Liver (tissue), 9 donors: ENCODE results near the gene APOBEC3A. TPM values are rescaled to one million over a fixed set of nuclear protein-coding genes. Genes with fewer than 3 reads are reported as not detected.

Source experiments
- DNase-seq: peaks from one replicate; pipeline ENCODE4 v3.0.0-alpha.2; 2017; ENCODE audit warnings: low spot score
- H3K27ac ChIP-seq, 2 donors: one replicate each; pipeline ENCODE4 v1.7.0; 2013; ENCODE audit warnings: inconsistent platforms in 2 of 2, low read length in 2 of 2, control low read depth in 1 of 2, low read depth in 1 of 2, mild to moderate bottlenecking in 1 of 2
- H3K27me3 ChIP-seq, 4 donors: one replicate each; pipeline versions ENCODE4 v1.6.1 to v1.7.0; 2013; ENCODE audit warnings: low read length in 3 of 4, inconsistent platforms in 1 of 4, mild to moderate bottlenecking in 1 of 4, moderate library complexity in 1 of 4; ENCODE audit not compliant: control insufficient read depth in 4 of 4, insufficient read depth in 4 of 4
- H3K36me3 ChIP-seq, 4 donors: one replicate each; pipeline versions ENCODE4 v1.6.1 to v1.7.0; 2013; ENCODE audit warnings: low read length in 3 of 4, mild to moderate bottlenecking in 3 of 4, low read depth in 1 of 4, moderate library complexity in 1 of 4; ENCODE audit not compliant: control insufficient read depth in 4 of 4, insufficient read depth in 3 of 4
- H3K4me1 ChIP-seq, 4 donors: one replicate each; pipeline versions ENCODE4 v1.6.1 to v1.7.0; 2013; ENCODE audit warnings: low read length in 3 of 4, mild to moderate bottlenecking in 3 of 4, moderate library complexity in 1 of 4; ENCODE audit not compliant: control insufficient read depth in 4 of 4, insufficient read depth in 4 of 4
- H3K4me3 ChIP-seq, 3 donors: one replicate each; pipeline versions ENCODE4 v1.6.1 to v1.7.0; 2013; ENCODE audit warnings: low read length in 3 of 3, control low read depth in 1 of 3, low read depth in 1 of 3, mild to moderate bottlenecking in 1 of 3
- H3K9ac ChIP-seq, 2 donors: one replicate each; pipeline ENCODE4 v1.7.0; 2013; ENCODE audit warnings: low read length in 2 of 2, mild to moderate bottlenecking in 2 of 2, moderate library complexity in 2 of 2, control low read depth in 1 of 2, low read depth in 1 of 2
- H3K9me3 ChIP-seq, 4 donors: one replicate each; pipeline versions ENCODE4 v1.6.1 to v1.7.0; 2013; ENCODE audit warnings: low read length in 3 of 4; ENCODE audit not compliant: control insufficient read depth in 4 of 4
- ATF3 ChIP-seq: IDR thresholded peaks from 2 replicates; pipeline ENCODE4 v1.6.1; 2016; ENCODE audit warnings: antibody characterized with exemption
- EGR1 ChIP-seq, 2 donors: IDR thresholded peaks; 2 replicates each; pipeline ENCODE4 v1.6.1; 2016 to 2018; ENCODE audit warnings: antibody characterized with exemption in 2 of 2, low read depth in 2 of 2
- FOXA1 ChIP-seq: IDR thresholded peaks from 2 replicates; pipeline ENCODE4 v1.6.1; 2016; ENCODE audit warnings: antibody characterized with exemption
- FOXA2 ChIP-seq: IDR thresholded peaks from 2 replicates; pipeline ENCODE4 v1.6.1; 2016; ENCODE audit warnings: antibody characterized with exemption
- GABPA ChIP-seq, 2 donors: IDR thresholded peaks in 1 of 2; conservative IDR thresholded peaks in 1 of 2; 2 replicates each; pipeline ENCODE4 v1.6.1; 2016; ENCODE audit warnings: antibody characterized with exemption in 2 of 2, mild to moderate bottlenecking in 1 of 2, moderate library complexity in 1 of 2
- HNF4A ChIP-seq, 2 donors: conservative IDR thresholded peaks; 2 replicates each; pipeline ENCODE4 v1.6.1; 2016; ENCODE audit warnings: antibody characterized with exemption in 2 of 2, mild to moderate bottlenecking in 2 of 2
- NR2F2 ChIP-seq: IDR thresholded peaks from 2 replicates; pipeline ENCODE4 v1.6.1; 2016; ENCODE audit warnings: antibody characterized with exemption
- RAD21 ChIP-seq, 2 donors: IDR thresholded peaks; 2 replicates each; pipeline ENCODE4 v1.6.1; 2016; ENCODE audit warnings: antibody characterized with exemption in 2 of 2, mild to moderate bottlenecking in 2 of 2
- RXRA ChIP-seq, 2 donors: IDR thresholded peaks; 2 replicates each; pipeline ENCODE4 v1.6.1; 2017 to 2018; ENCODE audit warnings: antibody characterized with exemption in 2 of 2, mild to moderate bottlenecking in 1 of 2
- SP1 ChIP-seq: IDR thresholded peaks from 2 replicates; pipeline ENCODE4 v1.6.1; 2018; ENCODE audit warnings: antibody characterized with exemption, mild to moderate bottlenecking
- TAF1 ChIP-seq: conservative IDR thresholded peaks from 2 replicates; pipeline ENCODE4 v1.6.1; 2016; ENCODE audit warnings: antibody characterized with exemption, mild to moderate bottlenecking
- WGBS: extraction: QIAGEN DNeasy Blood & Tissue Kit; methylation state at CpG from one replicate; pipeline ENCODE4 v1.1.7; 2013; 5-methylcytosine and 5-hydroxymethylcytosine counted together
- polyA plus RNA-seq, 2 donors: library from polyadenylated mRNA; stranded (reverse) in 1 of 2; unstranded in 1 of 2; fragments of 200-250 nt in 1 of 2; fragments of >200 nt in 1 of 2; fragmentation: Nextera tagmentation in 1 of 2; extraction: Ambion mirVana in 1 of 2; gene quantifications; one replicate each; pipeline versions ENCODE4 v1.2.1 to v1.2.3, GENCODE V29; 2013 to 2015
- total RNA-seq, 2 donors: library from RNA; depleted of rRNA; stranded (reverse); fragments of >200 nt; gene quantifications; one replicate each; pipeline ENCODE4 v1.2.3, GENCODE V29; 2014
- TF ChIP-seq, protein P1 (sequence below): fragments of 150-350 bp; IDR thresholded peaks from 2 replicates; pipeline ENCODE4 v1.5.1; 2017; ENCODE audit warnings: improper control_type of control experiment, low read depth, low read length; ENCODE audit not compliant: missing input control
- TF ChIP-seq, protein P2 (sequence below): IDR thresholded peaks from 2 replicates; pipeline ENCODE4 v1.6.1; 2016; ENCODE audit warnings: antibody characterized with exemption
- TF ChIP-seq, protein P3 (sequence below): IDR thresholded peaks from 2 replicates; pipeline ENCODE4 v1.6.1; 2016; ENCODE audit warnings: antibody characterized with exemption, mild to moderate bottlenecking
- TF ChIP-seq, protein P4 (sequence below): IDR thresholded peaks from 2 replicates; pipeline ENCODE4 v1.6.1; 2016; ENCODE audit warnings: antibody characterized with exemption
- donor health status: healthy.
- donor health status: healthy.
- donor health status: healthy.
- donor health status: healthy.
- donor health status: healthy.

The APOBEC3A gene
- total and polyA plus RNA-seq, 4 donors: 0.26 to 8.7 (median 4.6) TPM

- TF ChIP-seq RAD21 (IDR thresholded peaks at IDR 0.05) (no peak), GABPA (IDR thresholded peaks at IDR 0.05 in 1 of 2, conservative IDR thresholded peaks at IDR 0.05 in 1 of 2) (no peak), SP1 (no peak), FOXA2 (no peak), FOXA1 (no peak), TAF1 (no peak), ATF3 (no peak), HNF4A (conservative IDR thresholded peaks at IDR 0.05) (no peak), EGR1 (IDR thresholded peaks at IDR 0.05; ENCODE audit: low read depth in 2 of 2) (no peak), NR2F2 (no peak), RXRA (IDR thresholded peaks at IDR 0.05) (no peak)
- TF ChIP-seq, protein P1, sequence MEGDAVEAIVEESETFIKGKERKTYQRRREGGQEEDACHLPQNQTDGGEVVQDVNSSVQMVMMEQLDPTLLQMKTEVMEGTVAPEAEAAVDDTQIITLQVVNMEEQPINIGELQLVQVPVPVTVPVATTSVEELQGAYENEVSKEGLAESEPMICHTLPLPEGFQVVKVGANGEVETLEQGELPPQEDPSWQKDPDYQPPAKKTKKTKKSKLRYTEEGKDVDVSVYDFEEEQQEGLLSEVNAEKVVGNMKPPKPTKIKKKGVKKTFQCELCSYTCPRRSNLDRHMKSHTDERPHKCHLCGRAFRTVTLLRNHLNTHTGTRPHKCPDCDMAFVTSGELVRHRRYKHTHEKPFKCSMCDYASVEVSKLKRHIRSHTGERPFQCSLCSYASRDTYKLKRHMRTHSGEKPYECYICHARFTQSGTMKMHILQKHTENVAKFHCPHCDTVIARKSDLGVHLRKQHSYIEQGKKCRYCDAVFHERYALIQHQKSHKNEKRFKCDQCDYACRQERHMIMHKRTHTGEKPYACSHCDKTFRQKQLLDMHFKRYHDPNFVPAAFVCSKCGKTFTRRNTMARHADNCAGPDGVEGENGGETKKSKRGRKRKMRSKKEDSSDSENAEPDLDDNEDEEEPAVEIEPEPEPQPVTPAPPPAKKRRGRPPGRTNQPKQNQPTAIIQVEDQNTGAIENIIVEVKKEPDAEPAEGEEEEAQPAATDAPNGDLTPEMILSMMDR: no peak
- TF ChIP-seq, protein P2, sequence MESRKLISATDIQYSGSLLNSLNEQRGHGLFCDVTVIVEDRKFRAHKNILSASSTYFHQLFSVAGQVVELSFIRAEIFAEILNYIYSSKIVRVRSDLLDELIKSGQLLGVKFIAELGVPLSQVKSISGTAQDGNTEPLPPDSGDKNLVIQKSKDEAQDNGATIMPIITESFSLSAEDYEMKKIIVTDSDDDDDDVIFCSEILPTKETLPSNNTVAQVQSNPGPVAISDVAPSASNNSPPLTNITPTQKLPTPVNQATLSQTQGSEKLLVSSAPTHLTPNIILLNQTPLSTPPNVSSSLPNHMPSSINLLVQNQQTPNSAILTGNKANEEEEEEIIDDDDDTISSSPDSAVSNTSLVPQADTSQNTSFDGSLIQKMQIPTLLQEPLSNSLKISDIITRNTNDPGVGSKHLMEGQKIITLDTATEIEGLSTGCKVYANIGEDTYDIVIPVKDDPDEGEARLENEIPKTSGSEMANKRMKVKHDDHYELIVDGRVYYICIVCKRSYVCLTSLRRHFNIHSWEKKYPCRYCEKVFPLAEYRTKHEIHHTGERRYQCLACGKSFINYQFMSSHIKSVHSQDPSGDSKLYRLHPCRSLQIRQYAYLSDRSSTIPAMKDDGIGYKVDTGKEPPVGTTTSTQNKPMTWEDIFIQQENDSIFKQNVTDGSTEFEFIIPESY: no peak
- TF ChIP-seq, protein P3, sequence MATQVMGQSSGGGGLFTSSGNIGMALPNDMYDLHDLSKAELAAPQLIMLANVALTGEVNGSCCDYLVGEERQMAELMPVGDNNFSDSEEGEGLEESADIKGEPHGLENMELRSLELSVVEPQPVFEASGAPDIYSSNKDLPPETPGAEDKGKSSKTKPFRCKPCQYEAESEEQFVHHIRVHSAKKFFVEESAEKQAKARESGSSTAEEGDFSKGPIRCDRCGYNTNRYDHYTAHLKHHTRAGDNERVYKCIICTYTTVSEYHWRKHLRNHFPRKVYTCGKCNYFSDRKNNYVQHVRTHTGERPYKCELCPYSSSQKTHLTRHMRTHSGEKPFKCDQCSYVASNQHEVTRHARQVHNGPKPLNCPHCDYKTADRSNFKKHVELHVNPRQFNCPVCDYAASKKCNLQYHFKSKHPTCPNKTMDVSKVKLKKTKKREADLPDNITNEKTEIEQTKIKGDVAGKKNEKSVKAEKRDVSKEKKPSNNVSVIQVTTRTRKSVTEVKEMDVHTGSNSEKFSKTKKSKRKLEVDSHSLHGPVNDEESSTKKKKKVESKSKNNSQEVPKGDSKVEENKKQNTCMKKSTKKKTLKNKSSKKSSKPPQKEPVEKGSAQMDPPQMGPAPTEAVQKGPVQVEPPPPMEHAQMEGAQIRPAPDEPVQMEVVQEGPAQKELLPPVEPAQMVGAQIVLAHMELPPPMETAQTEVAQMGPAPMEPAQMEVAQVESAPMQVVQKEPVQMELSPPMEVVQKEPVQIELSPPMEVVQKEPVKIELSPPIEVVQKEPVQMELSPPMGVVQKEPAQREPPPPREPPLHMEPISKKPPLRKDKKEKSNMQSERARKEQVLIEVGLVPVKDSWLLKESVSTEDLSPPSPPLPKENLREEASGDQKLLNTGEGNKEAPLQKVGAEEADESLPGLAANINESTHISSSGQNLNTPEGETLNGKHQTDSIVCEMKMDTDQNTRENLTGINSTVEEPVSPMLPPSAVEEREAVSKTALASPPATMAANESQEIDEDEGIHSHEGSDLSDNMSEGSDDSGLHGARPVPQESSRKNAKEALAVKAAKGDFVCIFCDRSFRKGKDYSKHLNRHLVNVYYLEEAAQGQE: no peak
- TF ChIP-seq, protein P4, sequence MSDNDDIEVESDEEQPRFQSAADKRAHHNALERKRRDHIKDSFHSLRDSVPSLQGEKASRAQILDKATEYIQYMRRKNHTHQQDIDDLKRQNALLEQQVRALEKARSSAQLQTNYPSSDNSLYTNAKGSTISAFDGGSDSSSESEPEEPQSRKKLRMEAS: no peak
- Histone ChIP-seq H3K4me3 (no peak overlapping the region), H3K27ac (no peak overlapping the region), H3K4me1 (no peaks in the 10 kb centered on the region), H3K9me3 (no peaks in the 10 kb centered on the region), H3K27me3 (no peaks in the 10 kb centered on the region), H3K36me3 (no peaks in the 10 kb centered on the region), H3K9ac (no peak overlapping the region)
- 93% methylated on average over 7 of the region's 7 CpGs for WGBS
- no peak for DNase-seq
Measured at GRCh38 chr22:38948181-38948940, 9.0 kb upstream of the APOBEC3A start.
